GM21723 (cell line): ENCODE measurements around the gene AUTS2.

Experiments
- ATAC-seq: cut with Tn5 transposase; IDR thresholded peaks from one replicate; pipeline ENCODE4 v1.9.1; 2021; ENCODE audit warnings: mild to moderate bottlenecking, moderate library complexity; ENCODE audit not compliant: unreplicated experiment

The AUTS2 gene

DNA sequence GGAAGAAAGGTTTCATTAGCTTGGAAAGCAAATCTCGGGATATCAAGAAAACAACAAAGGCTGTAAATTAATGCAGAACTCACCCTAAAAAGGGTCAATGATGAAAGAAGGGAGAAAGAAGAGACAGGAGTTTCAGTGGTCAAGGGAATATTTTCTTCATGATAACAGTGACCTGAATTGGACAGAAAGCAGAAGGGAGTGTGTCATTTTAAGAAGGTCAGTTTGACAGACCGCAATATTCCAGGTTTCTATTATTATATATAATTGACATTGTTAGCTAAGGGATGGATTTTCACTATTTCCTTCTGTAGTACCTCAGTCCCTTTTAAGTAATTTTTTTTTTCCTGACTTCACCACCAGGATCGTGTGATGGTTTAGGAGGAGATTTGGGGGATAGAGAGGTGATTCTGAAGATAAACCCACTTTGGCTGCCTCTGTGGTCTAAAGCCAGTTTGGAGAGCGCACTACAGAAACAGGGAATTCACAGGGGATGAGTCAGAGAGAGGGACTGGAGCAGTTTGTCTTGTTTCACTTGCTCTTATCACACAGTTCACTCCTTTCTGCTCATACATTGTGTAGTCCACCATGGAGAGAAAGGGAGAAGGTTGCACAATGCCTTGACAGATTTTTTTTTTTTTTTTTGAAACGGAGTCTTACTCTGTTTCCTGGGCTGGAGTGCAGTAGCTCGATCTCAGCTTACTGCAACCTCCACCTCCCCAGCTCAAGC is 417.9 kb downstream of the AUTS2 start:
- no peak for ATAC-seq

DNA sequence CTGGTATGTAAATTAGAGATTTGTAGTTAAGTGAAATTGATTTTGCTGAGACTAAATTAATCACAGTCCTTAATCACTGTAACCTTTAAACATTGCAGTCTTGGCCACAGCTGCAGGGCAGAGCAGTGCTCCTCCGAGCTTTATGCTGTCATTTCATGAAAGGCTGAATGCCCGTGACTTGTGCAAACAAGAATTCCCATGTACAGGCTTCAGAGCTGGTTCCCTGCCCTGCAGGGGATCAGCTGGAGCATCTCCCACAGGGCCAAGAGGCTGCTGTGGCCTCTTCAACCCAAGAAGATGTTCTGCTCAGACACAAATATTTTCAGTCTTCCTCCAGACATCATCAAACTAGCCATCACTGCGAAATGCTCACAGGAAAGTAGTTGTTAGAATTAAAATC is 419.1 kb downstream of the AUTS2 start:
- ATAC-seq = no peak

DNA sequence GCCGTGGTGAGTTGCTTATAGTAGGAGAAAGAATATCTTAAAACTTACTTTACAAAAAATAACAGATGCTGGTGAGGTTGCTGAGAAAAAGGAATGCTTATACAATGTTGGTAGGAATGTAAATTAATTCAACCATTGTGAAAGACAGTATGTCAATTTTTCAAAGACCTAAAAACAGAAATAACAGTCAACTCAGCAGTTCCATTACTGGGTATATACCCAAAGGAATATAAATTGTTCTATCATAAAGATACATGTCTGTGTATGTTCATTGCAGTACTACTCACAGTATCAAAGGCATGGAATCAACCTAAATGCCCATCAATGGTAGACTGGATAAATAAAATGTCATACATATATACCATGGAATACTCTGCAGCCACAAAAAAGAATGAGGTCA is 420.4 kb downstream of the AUTS2 start:
- ATAC-seq = no peak

DNA sequence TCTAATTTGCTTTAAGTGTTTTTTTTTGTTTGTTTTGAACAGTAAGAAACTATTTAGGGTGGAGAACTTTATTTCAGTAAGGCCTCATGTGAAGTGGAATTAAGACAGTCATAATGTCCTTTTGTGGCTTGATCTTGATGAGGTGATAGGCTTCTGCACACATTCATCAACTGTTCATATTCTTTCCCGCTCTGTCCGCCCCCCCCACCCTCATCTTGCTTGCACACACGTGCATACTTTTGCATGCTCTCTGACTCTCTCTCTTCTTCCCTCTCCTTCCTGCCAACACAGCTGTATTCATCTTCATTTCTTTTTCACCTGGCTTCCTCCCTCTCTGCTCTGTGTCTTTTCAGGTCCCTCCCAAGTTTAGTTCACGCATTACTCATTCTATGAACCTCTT is 429.6 kb downstream of the AUTS2 start:
- no peak for ATAC-seq

DNA sequence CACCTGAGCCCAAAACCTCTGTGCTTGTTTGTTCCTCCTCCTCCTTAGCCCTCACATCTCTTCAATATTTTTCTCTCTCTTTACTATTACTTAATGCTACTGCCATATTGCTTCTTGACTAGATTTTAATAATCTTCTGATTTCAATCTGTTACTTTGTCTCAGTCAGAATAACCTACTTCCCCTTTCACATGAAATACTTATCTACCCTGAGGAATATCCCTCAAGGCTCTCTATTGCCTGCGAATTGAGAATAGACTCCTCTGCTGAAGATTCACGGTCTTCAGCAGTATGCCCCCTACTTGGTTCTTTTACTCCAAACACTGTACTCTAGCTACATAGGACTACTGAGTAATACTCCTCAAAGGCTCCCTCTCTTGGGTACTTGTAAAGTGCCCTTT is 430.3 kb downstream of the AUTS2 start:
- ATAC-seq = no peak

DNA sequence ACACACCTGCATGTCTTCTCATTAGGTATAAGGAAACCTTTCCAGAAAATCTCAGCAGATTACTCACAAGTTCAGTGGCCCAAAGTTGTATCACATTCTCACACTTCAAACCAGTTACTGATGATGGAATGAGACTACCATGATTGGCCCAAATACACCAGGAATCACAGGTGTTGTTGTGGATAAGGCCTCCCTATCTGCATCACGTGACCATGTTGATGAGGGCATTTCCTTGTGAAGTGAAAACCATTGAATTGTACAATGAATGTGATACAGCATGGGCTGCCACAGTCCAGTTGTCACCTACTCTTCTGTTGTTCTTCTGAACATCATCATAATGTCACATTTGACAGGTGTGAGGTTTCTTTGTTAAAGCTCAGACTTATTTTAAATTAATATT is 431.7 kb downstream of the AUTS2 start:
- no peak for ATAC-seq

DNA sequence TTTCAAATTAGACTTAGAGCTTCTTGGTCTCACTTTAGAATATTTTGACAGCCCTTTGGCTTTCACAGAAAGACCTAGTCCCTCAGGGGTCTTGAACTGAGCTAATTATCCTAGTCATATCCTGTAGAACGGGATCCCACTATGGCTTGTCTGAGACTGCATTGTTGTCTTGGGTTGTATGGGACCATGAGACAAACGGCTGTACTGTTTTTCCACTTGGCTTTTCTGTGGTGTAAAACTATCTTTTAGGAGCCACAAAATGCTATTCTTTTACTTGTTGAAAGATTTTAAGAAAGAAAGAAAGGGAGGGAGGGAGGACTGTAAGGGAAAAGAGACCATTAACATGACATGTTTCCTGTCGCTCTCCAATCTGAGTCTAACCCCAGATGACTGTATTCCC is 432.5 kb downstream of the AUTS2 start:
- ATAC-seq = no peak

DNA sequence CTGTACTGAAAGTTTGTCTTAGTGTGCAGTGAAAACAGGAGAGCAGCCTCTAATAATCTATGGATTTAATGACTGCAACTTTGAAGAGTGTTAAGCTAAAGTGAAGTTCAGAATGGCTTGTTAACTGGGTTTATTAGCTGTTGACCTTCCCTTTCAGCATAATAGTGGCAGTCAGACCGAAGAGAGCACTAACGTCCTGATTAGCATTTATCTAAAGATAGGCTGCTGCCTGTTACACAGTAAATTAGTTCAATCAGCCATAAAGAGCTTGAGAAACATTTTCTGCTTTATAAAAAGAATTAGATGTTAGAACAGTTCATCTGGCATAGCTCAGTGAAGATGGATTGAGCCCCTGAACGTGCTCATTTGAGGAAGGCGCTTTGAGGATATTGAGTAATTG is 433.0 kb downstream of the AUTS2 start:
- ATAC-seq = no peak

DNA sequence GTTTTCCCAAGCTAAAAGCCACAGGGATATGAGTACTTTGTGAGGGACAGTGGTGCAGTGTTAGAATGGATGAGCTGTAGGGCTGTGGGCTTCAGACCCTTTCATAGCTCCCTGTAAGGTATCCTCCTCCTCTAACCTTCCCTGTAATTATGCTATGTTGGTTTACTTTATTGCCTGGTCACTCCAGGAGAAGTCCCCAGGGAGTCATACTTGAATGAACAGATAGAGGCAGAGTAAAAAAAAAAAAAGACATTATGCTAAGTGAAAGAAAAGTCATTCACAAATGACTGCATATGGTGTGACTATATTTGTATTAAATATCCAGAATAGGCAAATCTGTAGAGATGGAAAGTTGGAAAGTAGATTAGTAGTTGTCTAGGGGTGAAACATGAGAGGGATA is 434.4 kb downstream of the AUTS2 start:
- ATAC-seq = no peak

DNA sequence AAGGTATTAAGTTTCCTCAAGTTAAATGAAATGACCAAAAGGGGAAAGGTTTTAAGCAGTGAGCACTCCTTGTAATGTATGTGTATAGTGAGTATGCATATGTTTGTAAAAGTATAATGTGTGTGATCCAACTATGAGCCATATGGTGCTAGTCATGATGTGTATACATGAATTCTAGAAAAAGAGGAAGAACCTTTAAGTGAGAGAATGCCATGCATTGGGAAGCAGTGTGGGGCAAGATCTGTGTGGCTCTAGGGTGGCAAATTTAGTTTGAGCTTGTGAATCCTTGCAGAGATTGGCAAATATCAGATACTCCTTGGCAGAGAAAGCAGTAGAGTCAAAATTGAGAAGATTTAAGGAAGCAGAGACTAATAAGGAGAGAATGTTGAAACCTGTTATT is 435.0 kb downstream of the AUTS2 start:
- no peak for ATAC-seq

DNA sequence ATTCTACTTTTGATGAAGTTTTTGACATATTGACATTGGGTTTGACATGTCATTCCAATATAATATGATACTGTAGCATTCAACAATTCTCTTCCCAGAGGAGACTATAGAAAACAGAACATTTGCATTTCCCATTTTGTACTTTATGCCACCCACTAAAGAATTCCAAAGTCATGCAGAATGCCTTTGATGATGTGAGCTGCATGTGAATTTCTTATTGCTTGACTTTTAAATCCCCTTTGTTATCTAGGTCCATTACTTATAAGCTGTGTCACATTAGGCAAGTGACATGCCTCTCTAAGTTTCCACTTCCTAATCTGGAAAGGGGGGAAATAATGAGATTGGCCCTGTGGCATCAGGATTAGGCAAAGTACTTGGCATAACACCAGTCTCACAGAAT is 436.7 kb downstream of the AUTS2 start:
- no peak for ATAC-seq

DNA sequence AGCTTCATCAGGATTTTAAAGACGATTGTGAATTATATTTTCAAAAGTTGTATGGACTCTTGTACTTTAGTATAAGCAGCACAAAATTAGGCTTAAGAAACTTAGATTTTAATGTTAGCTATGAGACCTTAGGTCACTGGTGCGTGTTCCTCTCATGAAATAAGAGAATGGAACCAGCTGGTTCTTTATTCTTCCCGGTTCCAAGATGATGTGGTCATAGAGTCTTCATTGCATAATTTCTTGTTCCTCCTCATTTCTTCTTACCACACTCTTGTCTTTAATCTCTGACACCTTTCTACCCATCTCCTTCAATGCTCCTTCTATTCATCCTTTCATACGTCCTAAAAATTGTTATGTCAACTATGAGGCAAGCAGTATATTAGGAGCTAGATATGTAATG is 437.2 kb downstream of the AUTS2 start:
- no peak for ATAC-seq

DNA sequence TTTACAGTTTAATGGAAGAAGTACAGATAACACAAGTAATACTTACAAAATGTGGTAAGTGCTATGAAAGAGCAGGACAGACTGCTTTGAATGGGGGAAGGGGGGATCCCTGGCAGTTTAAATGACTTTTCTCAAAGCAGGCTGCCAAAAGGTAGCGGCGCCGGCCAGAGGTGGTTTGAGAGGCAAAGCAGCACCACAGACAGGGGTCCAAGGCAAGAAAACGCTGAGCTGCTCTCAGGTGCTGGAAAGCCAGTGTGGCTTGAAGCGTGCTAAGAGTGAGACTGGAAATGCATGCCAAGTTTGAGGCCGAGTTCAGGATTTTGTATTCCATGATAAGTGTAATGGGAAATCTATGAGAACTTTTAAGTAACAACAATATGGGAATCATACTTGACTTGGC is 437.7 kb downstream of the AUTS2 start:
- no peak for ATAC-seq

DNA sequence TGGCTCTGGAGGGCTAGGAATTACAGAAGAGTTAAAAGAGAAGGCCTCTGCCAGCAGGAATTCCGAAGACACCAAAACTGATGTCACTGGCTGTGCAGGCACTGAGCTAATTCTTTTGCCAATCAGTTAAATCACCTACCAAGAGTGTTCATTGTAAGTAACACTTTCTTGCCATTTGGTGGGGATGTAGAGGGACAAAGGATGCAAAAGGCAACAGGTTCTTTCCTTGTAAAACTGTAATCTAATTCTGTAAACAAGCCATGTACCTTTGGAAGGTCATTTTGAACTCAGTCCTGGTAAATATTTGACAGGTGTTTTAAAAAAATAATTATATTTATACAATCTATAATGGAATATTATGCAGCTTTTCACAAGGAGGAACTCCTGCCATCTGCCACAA is 438.4 kb downstream of the AUTS2 start:
- no peak for ATAC-seq

DNA sequence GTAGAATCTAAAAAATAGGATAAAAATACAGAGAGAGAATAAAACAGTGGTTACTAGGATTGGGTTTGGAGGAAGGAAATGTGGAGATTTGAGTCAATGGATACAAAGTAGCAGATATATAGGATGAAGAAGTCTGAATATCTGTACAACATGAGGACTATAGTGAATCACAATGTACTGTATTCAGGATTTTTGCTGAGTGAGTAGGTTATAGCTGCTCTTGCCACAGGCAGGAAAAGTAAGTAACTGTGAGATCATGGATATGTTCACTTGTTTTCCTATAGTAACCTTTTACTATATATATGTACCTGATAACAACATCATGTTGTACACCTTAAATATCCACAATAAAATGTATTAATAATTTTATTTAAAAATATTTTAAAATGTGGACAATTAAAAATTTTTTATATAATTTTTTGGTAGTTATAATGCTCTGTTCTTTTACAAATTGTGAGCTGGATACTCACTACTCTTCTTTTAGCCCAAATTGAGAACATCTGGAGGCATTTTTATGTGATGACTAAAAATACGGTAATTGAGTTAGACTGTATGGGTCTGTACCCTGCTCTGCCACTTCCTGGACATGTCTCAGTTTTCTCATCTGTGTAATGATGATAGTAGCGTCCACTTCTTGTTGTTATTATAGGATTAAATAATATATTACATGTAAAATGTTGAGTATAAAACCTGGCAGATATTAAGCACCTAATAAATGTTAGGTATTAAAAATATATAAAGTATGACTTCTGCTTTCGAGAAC is 439.1 kb downstream of the AUTS2 start:
- ATAC-seq = no peak

DNA sequence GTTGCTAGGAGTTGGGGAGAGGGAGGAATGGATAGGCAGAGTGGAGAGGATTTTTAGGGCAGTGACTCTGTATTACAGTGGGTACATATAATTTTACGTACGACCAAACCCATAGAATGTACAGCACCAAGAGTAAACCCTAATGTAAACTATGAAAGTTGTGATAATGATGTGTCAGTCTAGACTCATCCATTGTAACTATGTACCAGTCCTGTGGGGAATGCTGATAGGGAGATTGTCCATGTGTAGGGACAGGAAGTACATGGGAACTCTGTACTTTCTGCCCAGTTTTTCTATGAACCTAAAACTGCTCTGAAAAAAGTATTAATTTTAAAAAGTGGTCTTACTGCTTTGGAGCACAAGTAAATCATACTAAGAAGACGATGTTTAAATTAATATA is 441.8 kb downstream of the AUTS2 start:
- ATAC-seq = no peak

DNA sequence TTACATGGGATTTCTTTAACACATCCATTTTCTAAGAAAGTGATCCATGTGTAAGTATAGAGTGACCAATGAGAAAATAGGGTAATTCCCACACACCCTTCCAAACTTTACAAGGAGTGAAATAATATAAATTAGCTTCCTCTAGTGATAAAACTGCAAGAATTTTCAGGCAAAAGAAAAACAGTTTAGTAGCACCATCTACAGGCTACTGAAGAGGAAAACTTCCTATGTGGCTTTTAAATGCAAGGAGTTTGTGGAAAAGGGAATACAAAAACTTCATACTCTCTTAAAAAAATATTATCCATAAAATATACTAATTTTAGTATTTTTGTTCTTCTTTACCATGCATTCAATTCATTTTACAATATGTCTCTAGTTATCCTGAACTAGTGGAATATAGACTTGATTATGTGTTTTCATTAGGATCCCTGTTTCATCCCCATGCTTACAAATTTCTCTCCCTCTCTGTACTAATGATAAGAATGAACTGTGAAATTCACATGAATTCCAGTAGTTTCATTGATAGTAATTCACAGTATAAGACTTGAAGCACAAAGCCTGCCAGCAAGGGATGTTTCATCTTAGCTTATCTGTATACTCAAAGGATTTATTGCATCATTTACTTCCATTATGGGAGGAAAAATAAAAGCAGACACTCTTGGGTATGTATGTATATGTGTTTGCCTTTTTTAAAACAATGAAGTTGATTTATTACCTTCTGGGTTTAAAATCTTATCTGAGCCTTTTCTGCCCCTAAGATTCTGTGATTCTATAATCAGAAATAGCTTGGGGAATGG is 442.9 kb downstream of the AUTS2 start:
- no peak for ATAC-seq

DNA sequence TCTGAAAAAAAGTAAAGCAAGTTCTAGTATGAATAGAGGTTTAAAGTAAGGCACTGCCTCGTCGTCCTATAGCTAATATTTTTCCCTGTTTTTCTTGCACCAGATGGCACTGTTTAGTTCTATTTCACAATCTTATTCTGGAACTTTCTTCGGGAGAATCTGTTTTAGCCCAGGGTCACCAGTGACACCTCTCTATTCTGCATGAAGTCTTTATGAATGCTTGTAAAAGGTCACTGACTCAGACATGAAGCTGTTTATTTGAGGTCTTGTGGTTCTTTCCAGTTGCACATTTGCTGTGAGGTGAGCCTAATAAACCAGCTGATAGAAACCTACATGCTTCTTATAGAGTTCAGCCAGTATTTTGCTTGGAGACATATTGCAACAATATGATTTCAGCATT is 444.3 kb downstream of the AUTS2 start:
- no peak for ATAC-seq

DNA sequence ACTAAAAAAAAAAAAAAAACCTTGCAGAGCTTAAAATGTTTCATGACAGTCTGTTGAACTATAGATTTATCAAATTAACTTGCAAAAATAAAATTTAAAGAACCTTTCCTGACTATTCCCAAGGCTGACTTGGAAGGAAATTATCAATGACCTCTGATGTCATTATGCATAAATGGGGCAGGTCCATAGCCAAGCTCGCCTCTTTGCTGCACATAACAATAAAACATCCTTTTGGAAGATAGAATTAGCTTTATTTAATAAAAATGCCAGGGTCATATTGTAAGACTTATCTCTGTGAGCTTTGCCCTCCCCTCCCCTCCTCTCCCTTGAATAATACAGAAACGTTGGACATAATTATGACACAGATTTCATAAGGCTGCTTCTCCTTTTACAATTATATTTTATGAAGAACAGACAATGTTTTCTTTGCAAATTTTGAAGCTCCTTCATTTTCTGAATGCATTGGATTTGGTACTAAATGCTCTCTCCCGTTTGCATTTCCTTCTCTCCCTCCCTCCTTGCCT is 444.8 kb downstream of the AUTS2 start:
- ATAC-seq = no peak

DNA sequence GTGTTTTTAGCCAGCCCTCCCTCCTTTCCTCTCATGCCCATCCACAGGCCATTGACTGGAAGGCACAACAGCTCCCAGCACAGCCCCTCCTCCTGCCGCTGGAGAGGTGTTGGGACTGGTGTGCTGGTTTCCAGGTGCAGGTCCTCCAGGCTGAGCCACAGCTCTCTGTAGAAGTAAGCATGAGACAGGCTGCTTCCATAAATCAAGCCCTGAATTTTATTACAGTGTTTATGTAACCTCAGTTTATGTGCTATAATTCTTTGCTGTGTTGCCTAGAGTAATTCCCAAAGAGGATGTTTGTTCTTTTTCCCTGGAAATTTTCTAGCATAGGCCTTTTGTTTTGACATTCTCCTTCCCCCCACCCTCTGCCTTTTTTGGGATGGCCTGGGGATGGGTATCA is 445.8 kb downstream of the AUTS2 start:
- ATAC-seq = no peak

DNA sequence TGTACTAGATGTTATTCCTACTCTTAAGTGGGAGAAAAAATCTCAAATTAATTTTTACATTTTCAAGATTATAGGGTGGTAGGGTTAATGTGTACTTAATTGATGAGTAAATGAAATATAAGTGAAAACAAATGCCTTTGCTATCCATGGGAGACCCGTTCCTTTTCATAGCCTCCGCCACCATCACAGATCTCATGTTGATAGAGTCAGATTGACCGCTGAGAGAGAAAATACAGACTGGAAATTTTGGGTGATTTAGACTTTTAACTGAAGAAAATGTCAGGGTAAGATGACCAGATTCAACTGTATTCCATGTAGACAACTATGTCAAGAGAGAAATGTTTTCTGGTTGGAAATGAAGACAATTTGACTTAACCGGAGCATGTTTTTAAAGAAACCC is 446.2 kb downstream of the AUTS2 start:
- no peak for ATAC-seq

DNA sequence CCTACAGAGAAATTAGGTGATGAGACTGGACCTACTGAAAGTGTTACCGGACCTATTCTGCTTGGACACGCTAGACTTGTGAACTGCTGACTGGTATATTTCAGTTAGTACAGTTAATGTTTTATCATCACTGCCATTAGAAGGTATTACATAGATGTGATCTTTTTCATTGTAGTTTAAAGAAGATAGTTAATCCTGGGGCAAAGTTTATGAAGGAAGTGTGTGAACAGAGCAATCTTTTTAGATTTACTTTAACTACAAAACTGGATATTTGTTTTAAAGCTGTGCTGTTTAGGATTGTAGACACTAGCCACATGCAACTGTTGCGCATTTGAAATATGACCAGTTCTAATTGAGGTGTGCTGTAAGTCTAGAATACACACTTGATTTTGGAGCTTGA is 446.7 kb downstream of the AUTS2 start:
- no peak for ATAC-seq
